Airway epithelial cell (primary cell): Measurements from ENCODE around the gene CDX2. TPM values are rescaled to one million over a fixed set of nuclear protein-coding genes. Genes with fewer than 3 reads are reported as not detected.

Experiments
- total RNA-seq: library from RNA; depleted of rRNA; stranded (reverse); fragments of >200 nt; gene quantifications from 2 replicates; pipeline ENCODE4 v1.2.3, GENCODE V29; 2015

Gene CDX2, protein sequence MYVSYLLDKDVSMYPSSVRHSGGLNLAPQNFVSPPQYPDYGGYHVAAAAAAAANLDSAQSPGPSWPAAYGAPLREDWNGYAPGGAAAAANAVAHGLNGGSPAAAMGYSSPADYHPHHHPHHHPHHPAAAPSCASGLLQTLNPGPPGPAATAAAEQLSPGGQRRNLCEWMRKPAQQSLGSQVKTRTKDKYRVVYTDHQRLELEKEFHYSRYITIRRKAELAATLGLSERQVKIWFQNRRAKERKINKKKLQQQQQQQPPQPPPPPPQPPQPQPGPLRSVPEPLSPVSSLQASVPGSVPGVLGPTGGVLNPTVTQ
- not detected in 2 replicates for total RNA-seq

DNA sequence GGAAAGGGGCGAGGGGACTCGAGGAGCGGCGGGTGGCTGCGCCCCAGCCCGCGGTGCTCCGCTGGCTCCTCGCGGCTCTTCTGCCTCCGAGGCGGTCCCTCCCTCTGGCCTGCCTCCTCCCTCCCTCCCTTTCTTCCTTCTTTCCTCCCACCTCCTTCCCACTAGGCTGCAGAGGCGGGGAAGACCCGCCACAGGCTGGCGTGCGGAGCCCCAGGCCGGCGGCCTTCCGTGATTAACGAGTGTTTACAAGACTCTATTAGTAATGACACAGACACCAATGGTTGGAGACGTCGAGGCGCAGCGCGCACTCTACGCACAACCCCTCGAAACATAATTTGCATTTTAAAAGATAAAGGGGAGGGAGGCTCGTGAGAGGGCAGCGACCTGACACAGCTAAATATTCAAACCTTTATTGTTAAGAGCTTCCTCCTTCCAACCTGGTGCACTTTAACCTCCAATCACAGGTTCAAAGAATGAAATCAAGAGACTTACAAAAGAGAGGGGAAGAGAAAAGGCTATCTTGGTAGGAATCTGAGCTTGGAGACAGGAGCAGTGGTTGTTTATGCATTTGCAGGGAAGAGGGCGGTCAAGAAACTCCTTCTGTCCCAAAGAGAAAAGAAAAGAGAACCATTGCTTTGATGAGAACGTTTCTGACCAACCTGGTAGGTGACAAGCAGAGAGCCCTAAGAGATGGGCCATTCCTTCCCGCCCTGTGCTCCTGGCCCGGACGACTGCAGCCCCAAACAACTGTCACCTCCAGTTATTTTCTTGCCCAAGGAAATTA lies at the start of gene CDX2:
Gene CDX2 (minus strand): TSS at position 234 of the 784 bp plus-strand sequence. CDS start 309 bp downstream, outside the sequence.

DNA sequence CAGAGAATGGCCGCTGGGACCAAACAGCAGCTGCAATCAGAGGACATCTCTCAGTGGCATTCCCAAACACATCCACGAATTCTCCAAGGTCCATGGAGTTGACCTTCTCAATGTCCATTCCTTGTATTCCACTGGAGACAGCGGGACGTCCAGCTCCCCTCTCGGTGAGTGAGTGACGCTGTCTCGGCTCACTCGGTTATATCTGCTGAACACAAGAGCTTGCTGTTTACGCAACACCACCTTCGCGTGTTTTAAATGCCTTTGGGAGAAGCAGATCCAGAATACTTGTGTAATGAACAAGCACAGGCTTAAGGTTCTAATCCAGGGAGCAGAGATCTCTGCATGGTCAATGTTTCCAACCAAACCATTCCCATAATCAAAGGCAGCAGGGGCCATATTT lies 19.4 kb upstream of the CDX2 start, which contains the start of gene URAD:
Gene URAD (minus strand): TSS at position 174 of the 400 bp plus-strand sequence. CDS start 56 bp downstream, at position 118.

DNA sequence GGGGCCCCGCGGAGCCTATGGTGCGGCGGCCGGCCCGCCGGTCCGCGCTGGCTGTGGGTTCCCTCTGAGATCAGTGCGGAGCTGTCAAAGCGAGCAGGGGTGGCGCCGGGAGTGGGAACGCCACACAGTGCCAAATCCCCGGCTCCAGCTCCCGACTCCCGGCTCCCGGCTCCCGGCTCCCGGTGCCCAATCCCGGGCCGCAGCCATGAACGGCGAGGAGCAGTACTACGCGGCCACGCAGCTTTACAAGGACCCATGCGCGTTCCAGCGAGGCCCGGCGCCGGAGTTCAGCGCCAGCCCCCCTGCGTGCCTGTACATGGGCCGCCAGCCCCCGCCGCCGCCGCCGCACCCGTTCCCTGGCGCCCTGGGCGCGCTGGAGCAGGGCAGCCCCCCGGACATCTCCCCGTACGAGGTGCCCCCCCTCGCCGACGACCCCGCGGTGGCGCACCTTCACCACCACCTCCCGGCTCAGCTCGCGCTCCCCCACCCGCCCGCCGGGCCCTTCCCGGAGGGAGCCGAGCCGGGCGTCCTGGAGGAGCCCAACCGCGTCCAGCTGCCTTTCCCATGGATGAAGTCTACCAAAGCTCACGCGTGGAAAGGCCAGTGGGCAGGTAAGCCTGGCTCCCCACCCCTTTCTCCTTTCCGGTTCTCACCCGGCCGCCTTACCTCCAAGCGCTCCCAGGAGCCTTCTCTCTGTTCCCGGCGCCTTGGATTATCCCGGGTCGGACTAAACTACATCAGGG lies 49.0 kb downstream of the CDX2 start, which contains the start of gene PDX1:
Gene PDX1 (plus strand): TSS at position 67 of the 743 bp plus-strand sequence. CDS start 139 bp downstream, at position 206.

Other genes starting within 250 kb of the CDX2 start
- gene GSX1, start 176.8 kb downstream of the CDX2 start, total RNA-seq, result not detected in 2 replicates
- not detected in 2 replicates for gene PDX1, start 49.3 kb downstream of the CDX2 start, total RNA-seq
- not detected in 2 replicates for gene URAD, start 19.4 kb upstream of the CDX2 start, total RNA-seq
- gene FLT3, start 131.3 kb upstream of the CDX2 start, total RNA-seq, result not detected in 2 replicates
- gene PAN3, start 169.2 kb upstream of the CDX2 start, total RNA-seq, result 12.2 and 15.1 TPM in 2 replicates